ENCODE measurements around the gene PRKCQ.

GRCh38 chr10:6507311-6507710 lies 72.8 kb downstream of the PRKCQ start:
- TF ChIP-seq POLR2A (IDR thresholded peaks at IDR 0.05) = no peak
- TF ChIP-seq CTCF (IDR thresholded peaks at IDR 0.05) = no peak

Measured in Peyer's patch (tissue), 4 donors.